Breast epithelium (tissue), 3 donors: ENCODE measurements around the gene SRRM1.
"Not testable (repeated sequence)": the region's sequence is repeated elsewhere in the genome, so short reads cannot be mapped to it uniquely, and the experiment has no call there.

Experiments used
- POLR2A ChIP-seq: fragments of 450-650 bp; IDR thresholded peaks from one replicate; pipeline ENCODE4 v1.6.1; 2016; ENCODE audit warnings: antibody characterized with exemption, mild to moderate bottlenecking, moderate library complexity
- POLR2AphosphoS5 ChIP-seq, 3 donors: sonication (generic); formaldehyde crosslinking; IDR thresholded peaks; one replicate each; pipeline ENCODE4 v1.6.1; 2017; ENCODE audit warnings: antibody characterized with exemption in 3 of 3
- TF ChIP-seq, protein P1 (sequence below), 3 donors: fragments of 450-650 bp; IDR thresholded peaks; one replicate each; pipeline ENCODE4 v1.5.1; 2016 to 2017; ENCODE audit warnings: antibody characterized with exemption in 3 of 3, mild to moderate bottlenecking in 3 of 3, moderate library complexity in 3 of 3

DNA sequence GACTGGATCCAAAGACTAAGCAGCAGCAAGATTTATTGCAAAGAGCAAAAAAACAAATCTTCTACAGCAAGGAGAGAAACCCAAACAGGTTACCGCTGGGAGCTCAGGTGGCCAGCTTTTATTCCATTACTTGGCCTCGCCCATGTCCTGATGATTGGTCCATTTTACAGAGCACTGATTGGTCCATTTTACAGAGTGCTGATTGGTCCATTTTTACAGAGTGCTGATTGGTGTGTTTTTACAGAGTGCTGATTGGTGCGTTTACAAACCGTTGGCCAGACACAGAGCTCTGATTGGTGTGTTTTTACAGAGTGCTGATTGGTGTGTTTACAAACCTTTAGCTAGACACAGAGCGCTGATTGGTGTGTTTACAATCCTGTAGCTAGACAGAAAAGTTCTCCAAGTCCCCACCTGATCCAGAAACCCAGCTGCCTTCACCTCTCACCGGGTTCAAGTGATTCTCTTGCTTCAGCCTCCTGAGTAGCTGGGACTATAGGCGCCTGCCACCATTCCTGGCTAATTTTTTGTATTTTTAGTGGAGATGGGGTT, 54.4 kb downstream of the SRRM1 start:
- TF ChIP-seq, protein P1, sequence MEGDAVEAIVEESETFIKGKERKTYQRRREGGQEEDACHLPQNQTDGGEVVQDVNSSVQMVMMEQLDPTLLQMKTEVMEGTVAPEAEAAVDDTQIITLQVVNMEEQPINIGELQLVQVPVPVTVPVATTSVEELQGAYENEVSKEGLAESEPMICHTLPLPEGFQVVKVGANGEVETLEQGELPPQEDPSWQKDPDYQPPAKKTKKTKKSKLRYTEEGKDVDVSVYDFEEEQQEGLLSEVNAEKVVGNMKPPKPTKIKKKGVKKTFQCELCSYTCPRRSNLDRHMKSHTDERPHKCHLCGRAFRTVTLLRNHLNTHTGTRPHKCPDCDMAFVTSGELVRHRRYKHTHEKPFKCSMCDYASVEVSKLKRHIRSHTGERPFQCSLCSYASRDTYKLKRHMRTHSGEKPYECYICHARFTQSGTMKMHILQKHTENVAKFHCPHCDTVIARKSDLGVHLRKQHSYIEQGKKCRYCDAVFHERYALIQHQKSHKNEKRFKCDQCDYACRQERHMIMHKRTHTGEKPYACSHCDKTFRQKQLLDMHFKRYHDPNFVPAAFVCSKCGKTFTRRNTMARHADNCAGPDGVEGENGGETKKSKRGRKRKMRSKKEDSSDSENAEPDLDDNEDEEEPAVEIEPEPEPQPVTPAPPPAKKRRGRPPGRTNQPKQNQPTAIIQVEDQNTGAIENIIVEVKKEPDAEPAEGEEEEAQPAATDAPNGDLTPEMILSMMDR (IDR thresholded peaks at IDR 0.05) = not testable (repeated sequence)
- TF ChIP-seq POLR2A; POLR2AphosphoS5 (IDR thresholded peaks at IDR 0.05): not testable (repeated sequence)
